ENCODE data around the gene TCF7L1.
A peak's percentile ranks its signal among the peaks of the same experiment; 100 is the strongest.

Gene TCF7L1

DNA sequence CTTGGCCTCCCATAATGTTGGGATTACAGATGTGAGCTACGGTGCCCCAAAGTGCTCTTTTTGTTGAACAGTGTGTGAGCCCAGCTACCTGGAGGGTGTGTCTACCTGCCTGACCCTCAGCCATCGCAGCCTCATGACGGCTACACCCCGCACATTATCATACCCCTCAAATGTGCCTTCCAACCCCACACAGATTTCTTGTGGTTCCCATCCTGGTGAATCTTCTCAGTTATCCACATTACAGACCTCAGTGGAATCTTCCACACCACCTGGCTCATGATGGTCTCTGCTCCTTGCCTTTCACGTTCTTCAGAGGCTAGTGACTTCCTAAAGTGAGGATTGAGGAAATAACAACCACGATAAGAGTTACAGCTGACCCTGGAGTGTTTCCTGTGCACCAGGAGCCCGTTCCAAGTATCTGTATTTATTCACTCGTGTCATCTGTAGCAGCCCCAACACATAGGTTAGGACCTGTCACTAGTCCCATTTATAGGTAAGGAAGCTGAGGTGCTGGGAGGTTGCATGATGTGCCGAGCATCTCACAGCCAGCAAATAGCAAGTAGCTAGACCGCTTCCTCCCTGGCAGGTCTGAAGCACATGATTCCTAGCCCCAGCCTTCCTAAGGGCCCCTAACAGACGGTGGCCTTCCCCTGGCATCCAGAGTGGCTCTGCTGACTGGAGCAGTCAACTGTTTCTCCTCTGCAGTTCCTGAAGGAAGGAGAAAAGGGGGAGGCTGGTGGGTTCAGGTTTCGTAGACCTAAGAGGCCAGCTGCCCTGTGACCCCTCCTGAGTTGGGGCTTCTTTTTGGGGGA lies 47.3 kb downstream of the TCF7L1 start:
- TF ChIP-seq MAX (IDR thresholded peaks at IDR 0.05) = no peak
- no peak for TF ChIP-seq RAD21 (IDR thresholded peaks at IDR 0.05; ENCODE audit: low read depth)
- TF ChIP-seq TEAD4 (IDR thresholded peaks at IDR 0.05) = no peak
- no peak for TF ChIP-seq CEBPB (IDR thresholded peaks at IDR 0.05)
- TF ChIP-seq ZBTB7A (IDR thresholded peaks at IDR 0.05; ENCODE audit: low read depth) = no peak
- no peak for TF ChIP-seq EP300 (IDR thresholded peaks at IDR 0.05; ENCODE audit: borderline replicate concordance)
- no peak for TF ChIP-seq TAF1 (IDR thresholded peaks at IDR 0.05; ENCODE audit: low read depth)
- TF ChIP-seq FOXM1 (IDR thresholded peaks at IDR 0.05; ENCODE audit: borderline replicate concordance, low read depth) = no peak
- no peak for TF ChIP-seq USF1 (IDR thresholded peaks at IDR 0.05)
- TF ChIP-seq NFIC (IDR thresholded peaks at IDR 0.05) = no peak
- TF ChIP-seq, protein P1, sequence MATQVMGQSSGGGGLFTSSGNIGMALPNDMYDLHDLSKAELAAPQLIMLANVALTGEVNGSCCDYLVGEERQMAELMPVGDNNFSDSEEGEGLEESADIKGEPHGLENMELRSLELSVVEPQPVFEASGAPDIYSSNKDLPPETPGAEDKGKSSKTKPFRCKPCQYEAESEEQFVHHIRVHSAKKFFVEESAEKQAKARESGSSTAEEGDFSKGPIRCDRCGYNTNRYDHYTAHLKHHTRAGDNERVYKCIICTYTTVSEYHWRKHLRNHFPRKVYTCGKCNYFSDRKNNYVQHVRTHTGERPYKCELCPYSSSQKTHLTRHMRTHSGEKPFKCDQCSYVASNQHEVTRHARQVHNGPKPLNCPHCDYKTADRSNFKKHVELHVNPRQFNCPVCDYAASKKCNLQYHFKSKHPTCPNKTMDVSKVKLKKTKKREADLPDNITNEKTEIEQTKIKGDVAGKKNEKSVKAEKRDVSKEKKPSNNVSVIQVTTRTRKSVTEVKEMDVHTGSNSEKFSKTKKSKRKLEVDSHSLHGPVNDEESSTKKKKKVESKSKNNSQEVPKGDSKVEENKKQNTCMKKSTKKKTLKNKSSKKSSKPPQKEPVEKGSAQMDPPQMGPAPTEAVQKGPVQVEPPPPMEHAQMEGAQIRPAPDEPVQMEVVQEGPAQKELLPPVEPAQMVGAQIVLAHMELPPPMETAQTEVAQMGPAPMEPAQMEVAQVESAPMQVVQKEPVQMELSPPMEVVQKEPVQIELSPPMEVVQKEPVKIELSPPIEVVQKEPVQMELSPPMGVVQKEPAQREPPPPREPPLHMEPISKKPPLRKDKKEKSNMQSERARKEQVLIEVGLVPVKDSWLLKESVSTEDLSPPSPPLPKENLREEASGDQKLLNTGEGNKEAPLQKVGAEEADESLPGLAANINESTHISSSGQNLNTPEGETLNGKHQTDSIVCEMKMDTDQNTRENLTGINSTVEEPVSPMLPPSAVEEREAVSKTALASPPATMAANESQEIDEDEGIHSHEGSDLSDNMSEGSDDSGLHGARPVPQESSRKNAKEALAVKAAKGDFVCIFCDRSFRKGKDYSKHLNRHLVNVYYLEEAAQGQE (IDR thresholded peaks at IDR 0.05; ENCODE audit: low read depth) = no peak
- no peak for TF ChIP-seq CREB1 (IDR thresholded peaks at IDR 0.05; ENCODE audit: low read depth)
- no peak for TF ChIP-seq YY1 (IDR thresholded peaks at IDR 0.05; ENCODE audit: low read depth)
- no peak for TF ChIP-seq TCF12 (IDR thresholded peaks at IDR 0.05; ENCODE audit: low read depth)
- no peak for TF ChIP-seq EGR1 (IDR thresholded peaks at IDR 0.05)

- TF ChIP-seq YY1 (IDR thresholded peaks at IDR 0.05; ENCODE audit: low read depth) (no peak), NFIC (IDR thresholded peaks at IDR 0.05) (peak; percentile 69)
These were observed 48.0 kb downstream of the TCF7L1 start for GRCh38 chr2:85181134-85181631.

GRCh38 chr2:85181844-85182456 lies 48.8 kb downstream of the TCF7L1 start:
- TF ChIP-seq FOXM1 (IDR thresholded peaks at IDR 0.05; ENCODE audit: borderline replicate concordance, low read depth) (no peak), NFIC (IDR thresholded peaks at IDR 0.05) (no peak), CEBPB (IDR thresholded peaks at IDR 0.05) (no peak), EP300 (IDR thresholded peaks at IDR 0.05; ENCODE audit: borderline replicate concordance) (no peak), CREB1 (IDR thresholded peaks at IDR 0.05; ENCODE audit: low read depth) (no peak), EGR1 (IDR thresholded peaks at IDR 0.05) (no peak), USF1 (IDR thresholded peaks at IDR 0.05) (no peak), YY1 (IDR thresholded peaks at IDR 0.05; ENCODE audit: low read depth) (no peak), TCF12 (IDR thresholded peaks at IDR 0.05; ENCODE audit: low read depth) (no peak), MAX (IDR thresholded peaks at IDR 0.05) (no peak)
- TF ChIP-seq, protein P1 (IDR thresholded peaks at IDR 0.05; ENCODE audit: low read depth) = no peak

DNA sequence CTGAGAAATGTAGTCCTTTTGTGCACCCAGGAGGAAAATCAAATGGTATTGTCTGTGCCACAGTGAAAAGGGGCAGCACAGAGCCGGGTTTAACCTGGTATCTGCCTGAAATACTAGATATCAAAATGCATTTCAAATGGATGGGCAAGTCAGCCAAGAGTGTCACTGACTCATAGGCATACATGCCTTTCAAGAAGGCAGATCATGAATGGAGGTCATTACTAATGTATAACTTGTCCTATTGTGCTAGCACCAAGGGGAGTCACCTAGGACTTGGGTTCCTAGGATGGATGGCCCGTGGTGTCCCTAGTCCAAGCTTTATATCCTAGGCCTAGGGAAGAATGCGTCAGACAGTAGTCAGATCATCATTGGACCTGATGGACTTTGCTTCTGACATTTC lies 49.9 kb downstream of the TCF7L1 start:
- TF ChIP-seq FOXM1 (IDR thresholded peaks at IDR 0.05; ENCODE audit: borderline replicate concordance, low read depth) = no peak
- TF ChIP-seq MAX (IDR thresholded peaks at IDR 0.05) = no peak
- TF ChIP-seq RAD21 (IDR thresholded peaks at IDR 0.05; ENCODE audit: low read depth) = no peak
- no peak for TF ChIP-seq TEAD4 (IDR thresholded peaks at IDR 0.05)
- TF ChIP-seq, protein P1 (IDR thresholded peaks at IDR 0.05; ENCODE audit: low read depth) = no peak
- no peak for TF ChIP-seq USF1 (IDR thresholded peaks at IDR 0.05)
- TF ChIP-seq TCF12 (IDR thresholded peaks at IDR 0.05; ENCODE audit: low read depth) = no peak
- no peak for TF ChIP-seq CREB1 (IDR thresholded peaks at IDR 0.05; ENCODE audit: low read depth)
- TF ChIP-seq TAF1 (IDR thresholded peaks at IDR 0.05; ENCODE audit: low read depth) = no peak
- no peak for TF ChIP-seq YY1 (IDR thresholded peaks at IDR 0.05; ENCODE audit: low read depth)
- no peak for TF ChIP-seq ZBTB7A (IDR thresholded peaks at IDR 0.05; ENCODE audit: low read depth)
- TF ChIP-seq NFIC (IDR thresholded peaks at IDR 0.05) = no peak
- TF ChIP-seq CEBPB (IDR thresholded peaks at IDR 0.05) = no peak
